ENCODE data around the gene LRRN2. TPM values are rescaled to one million over a fixed set of nuclear protein-coding genes. Genes with fewer than 3 reads are reported as not detected.
"Not testable (repeated sequence)": the region's sequence is repeated elsewhere in the genome, so short reads cannot be mapped to it uniquely, and the experiment has no call there.

Gene LRRN2
- polyA plus RNA-seq, 4 donors, result 11.3 to 15.3 (median 12.6) TPM

GRCh38 chr1:204634260-204634910 is 51.2 kb downstream of the LRRN2 start:
- DNase-seq (ENCODE audit: low read depth in 4 of 4, low spot score in 2 of 4), result no peak

GRCh38 chr1:204633665-204634064 is 51.9 kb downstream of the LRRN2 start:
- no peak for DNase-seq (ENCODE audit: low read depth in 4 of 4, low spot score in 2 of 4)

- DNase-seq (ENCODE audit: low read depth in 4 of 4, low spot score in 2 of 4), result peak in 1 of 4 donors; percentile 32
These were observed 55.2 kb downstream of the LRRN2 start for GRCh38 chr1:204630132-204630905.

- not testable (repeated sequence) for DNase-seq (ENCODE audit: low read depth in 4 of 4, low spot score in 2 of 4)
These were observed 56.1 kb downstream of the LRRN2 start for GRCh38 chr1:204629459-204629858.

- DNase-seq (ENCODE audit: low read depth in 4 of 4, low spot score in 2 of 4), result no peak
These were observed 56.7 kb downstream of the LRRN2 start for GRCh38 chr1:204628868-204629267.

- no peak for DNase-seq (ENCODE audit: low read depth in 4 of 4, low spot score in 2 of 4)
These were observed 58.1 kb downstream of the LRRN2 start for GRCh38 chr1:204627436-204627835.

GRCh38 chr1:204626381-204626780 is 59.2 kb downstream of the LRRN2 start:
- DNase-seq (ENCODE audit: low read depth in 4 of 4, low spot score in 2 of 4), result no peak

- no peak for DNase-seq (ENCODE audit: low read depth in 4 of 4, low spot score in 2 of 4)
These were observed 60.8 kb downstream of the LRRN2 start for GRCh38 chr1:204624631-204625216.

GRCh38 chr1:204623894-204624361 is 61.6 kb downstream of the LRRN2 start:
- DNase-seq (ENCODE audit: low read depth in 4 of 4, low spot score in 2 of 4), result no peak

GRCh38 chr1:204623365-204623893 is 62.1 kb downstream of the LRRN2 start:
- peak in 1 of 4 donors; percentile 12 for DNase-seq (ENCODE audit: low read depth in 4 of 4, low spot score in 2 of 4)

GRCh38 chr1:204621996-204622395 is 63.5 kb downstream of the LRRN2 start:
- DNase-seq (ENCODE audit: low read depth in 4 of 4, low spot score in 2 of 4), result no peak

- DNase-seq (ENCODE audit: low read depth in 4 of 4, low spot score in 2 of 4), result no peak
These were observed 64.1 kb downstream of the LRRN2 start for GRCh38 chr1:204621396-204621795.

- no peak for DNase-seq (ENCODE audit: low read depth in 4 of 4, low spot score in 2 of 4)
These were observed 65.8 kb downstream of the LRRN2 start for GRCh38 chr1:204619721-204620120.

GRCh38 chr1:204618148-204618760 is 67.3 kb downstream of the LRRN2 start:
- DNase-seq (ENCODE audit: low read depth in 4 of 4, low spot score in 2 of 4), result no peak

- no peak for DNase-seq (ENCODE audit: low read depth in 4 of 4, low spot score in 2 of 4)
These were observed 68.0 kb downstream of the LRRN2 start for GRCh38 chr1:204617256-204618147.

- peak in 1 of 4 donors; percentile 9 for DNase-seq (ENCODE audit: low read depth in 4 of 4, low spot score in 2 of 4)
These were observed 68.9 kb downstream of the LRRN2 start for GRCh38 chr1:204616641-204617040.

GRCh38 chr1:204615881-204616280 is 69.7 kb downstream of the LRRN2 start:
- DNase-seq (ENCODE audit: low read depth in 4 of 4, low spot score in 2 of 4), result no peak

GRCh38 chr1:204613636-204614035 is 71.9 kb downstream of the LRRN2 start:
- DNase-seq (ENCODE audit: low read depth in 4 of 4, low spot score in 2 of 4), result no peak

- DNase-seq (ENCODE audit: low read depth in 4 of 4, low spot score in 2 of 4), result no peak
These were observed 73.2 kb downstream of the LRRN2 start for GRCh38 chr1:204612326-204612725.

- DNase-seq (ENCODE audit: low read depth in 4 of 4, low spot score in 2 of 4), result no peak
These were observed 74.5 kb downstream of the LRRN2 start for GRCh38 chr1:204611036-204611435.

Measured in left renal cortex interstitium (tissue), 4 donors.